Subcutaneous abdominal adipose tissue (tissue), 5 donors: ENCODE data around the gene POU2F2.

Source experiments
- H3K27ac ChIP-seq: one replicate; pipeline ENCODE4 v1.7.0; 2013; ENCODE audit warnings: low read depth, mild to moderate bottlenecking, inconsistent platforms, low read length, moderate library complexity
- H3K27me3 ChIP-seq, 5 donors: one replicate each; pipeline ENCODE4 v1.7.0; 2013; ENCODE audit warnings: low read length in 5 of 5, inconsistent platforms in 1 of 5; ENCODE audit not compliant: control insufficient read depth in 5 of 5, insufficient read depth in 4 of 5
- H3K36me3 ChIP-seq, 5 donors: one replicate each; pipeline ENCODE4 v1.7.0; 2013; ENCODE audit warnings: low read length in 5 of 5; ENCODE audit not compliant: control insufficient read depth in 5 of 5, insufficient read depth in 5 of 5
- H3K4me1 ChIP-seq, 5 donors: one replicate each; pipeline ENCODE4 v1.7.0; 2013; ENCODE audit warnings: low read length in 5 of 5, mild to moderate bottlenecking in 3 of 5, moderate library complexity in 1 of 5; ENCODE audit not compliant: control insufficient read depth in 5 of 5, insufficient read depth in 5 of 5
- H3K4me3 ChIP-seq, 5 donors: one replicate each; pipeline ENCODE4 v1.7.0; 2013; ENCODE audit warnings: low read length in 5 of 5, low read depth in 1 of 5
- H3K9ac ChIP-seq, 5 donors: one replicate each; pipeline ENCODE4 v1.7.0; 2013; ENCODE audit warnings: low read length in 5 of 5, mild to moderate bottlenecking in 4 of 5, moderate library complexity in 3 of 5
- H3K9me3 ChIP-seq, 5 donors: one replicate each; pipeline ENCODE4 v1.7.0; 2013; ENCODE audit warnings: low read length in 5 of 5; ENCODE audit not compliant: control insufficient read depth in 5 of 5
- donor health status: healthy.
- donor health status: healthy.
- donor health status: healthy.
- donor health status: healthy.
- donor health status: healthy.

POU2F2 gene

DNA sequence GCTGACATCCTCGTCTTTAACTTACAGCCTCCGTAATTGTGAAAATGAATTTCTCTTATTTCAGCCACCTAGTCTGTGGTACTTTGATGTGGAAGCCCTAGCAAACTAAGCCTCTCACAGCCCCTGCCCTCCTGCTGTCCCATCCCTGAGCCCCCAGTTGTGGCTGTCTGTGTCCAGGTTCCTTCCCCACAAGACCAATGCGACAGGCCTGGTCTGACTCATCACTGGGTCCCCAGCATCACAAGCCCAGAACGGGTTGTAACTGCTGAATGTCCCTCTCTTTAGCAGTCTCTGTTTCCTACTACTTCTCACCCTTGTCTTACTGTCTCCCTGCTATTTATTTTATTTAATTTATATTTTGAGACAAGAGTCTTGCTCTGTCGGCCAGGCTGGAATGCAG is 5.7 kb downstream of the POU2F2 start:
- Histone ChIP-seq H3K9me3 (no peaks in the 10 kb centered on the region), H3K27me3 (peaks cover 0 to 21% (median 12%) of the 10 kb centered on the region in 5 donors), H3K9ac (no peak overlapping the region), H3K4me3 (no peak overlapping the region), H3K36me3 (no peaks in the 10 kb centered on the region), H3K27ac (no peak overlapping the region), H3K4me1 (peaks cover 0 to 53% (median 24%) of the 10 kb centered on the region in 5 donors)

DNA sequence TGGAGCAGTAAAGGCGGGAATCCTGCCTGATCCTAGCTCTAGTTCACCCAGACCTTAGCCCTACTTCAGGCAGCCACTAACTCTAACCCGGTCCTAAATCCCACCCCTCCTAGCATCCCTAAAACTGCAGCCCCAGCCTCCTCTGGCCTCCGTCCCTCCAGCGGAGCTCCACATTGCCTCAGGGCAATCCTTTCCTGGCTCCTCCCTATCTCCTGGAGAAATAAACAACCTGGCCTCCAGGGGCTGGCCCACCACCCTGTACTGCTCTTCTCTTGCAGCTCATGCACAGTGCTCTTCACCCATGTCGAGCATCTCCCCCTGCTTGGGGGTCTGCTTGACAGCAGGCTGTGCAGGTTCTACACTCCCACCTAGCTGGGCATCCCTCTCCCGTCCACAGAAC is 6.7 kb downstream of the POU2F2 start:
- Histone ChIP-seq H3K9ac (no peak overlapping the region), H3K4me1 (peaks cover 2 to 56% (median 20%) of the 10 kb centered on the region in 5 donors), H3K9me3 (no peaks in the 10 kb centered on the region), H3K27ac (no peak overlapping the region), H3K4me3 (no peak overlapping the region), H3K27me3 (peaks cover 0 to 17% (median 7%) of the 10 kb centered on the region in 5 donors), H3K36me3 (no peaks in the 10 kb centered on the region)

DNA sequence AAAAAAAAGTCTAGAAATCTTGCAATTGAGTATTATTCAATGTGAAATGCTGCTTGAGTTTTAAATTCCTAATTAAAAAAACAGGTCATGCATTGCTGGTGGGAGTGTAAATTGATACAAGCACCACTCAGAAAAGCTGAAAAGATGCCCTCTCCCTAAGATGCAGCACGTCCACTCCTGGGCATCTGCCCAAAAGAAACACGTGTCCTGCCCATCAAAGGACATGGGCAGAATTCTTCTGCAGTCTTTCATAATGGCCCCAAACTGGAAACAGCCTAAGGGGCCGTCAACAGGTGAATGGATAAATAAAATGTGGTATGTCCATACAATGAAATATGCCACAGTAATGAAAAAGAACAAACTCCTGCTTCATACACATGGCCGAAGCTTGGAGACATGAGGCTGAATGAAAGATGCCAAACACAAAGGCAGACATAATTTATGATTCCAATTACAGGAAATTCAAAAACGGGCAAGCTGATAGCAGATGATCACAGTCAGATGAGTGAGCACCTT is 7.8 kb downstream of the POU2F2 start:
- Histone ChIP-seq H3K9ac (no peak overlapping the region), H3K27me3 (peaks cover 0 to 9% (median 2%) of the 10 kb centered on the region in 5 donors), H3K4me3 (no peak overlapping the region), H3K36me3 (no peaks in the 10 kb centered on the region), H3K4me1 (peaks cover 0 to 47% (median 10%) of the 10 kb centered on the region in 5 donors), H3K9me3 (no peaks in the 10 kb centered on the region), H3K27ac (no peak overlapping the region)

DNA sequence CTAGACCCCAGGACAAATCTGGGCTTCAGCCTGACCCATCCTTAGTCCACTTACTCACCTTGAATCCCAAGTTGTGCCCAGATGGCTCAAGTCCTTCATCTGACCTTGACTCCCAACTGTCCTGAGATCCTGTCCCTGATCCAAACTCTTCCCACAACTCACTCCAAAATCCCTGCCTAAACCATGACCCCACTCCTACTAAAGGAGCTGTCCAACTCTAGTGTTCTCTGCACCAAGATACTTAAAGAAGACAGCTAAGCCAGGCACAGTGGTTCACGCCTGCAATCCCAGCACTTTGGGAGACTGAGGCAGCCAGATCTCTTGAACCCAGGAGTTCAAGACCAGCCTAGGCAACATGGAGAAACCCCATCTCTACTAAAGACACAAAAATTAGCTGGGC is 8.5 kb downstream of the POU2F2 start:
- no peak overlapping the region for H3K9ac ChIP-seq
- H3K27ac ChIP-seq = no peak overlapping the region
- H3K4me3 ChIP-seq = no peak overlapping the region
- H3K36me3 ChIP-seq = no peaks in the 10 kb centered on the region
- H3K4me1 ChIP-seq = peaks cover 0 to 42% (median 6%) of the 10 kb centered on the region in 5 donors
- H3K9me3 ChIP-seq = no peaks in the 10 kb centered on the region
- H3K27me3 ChIP-seq = peaks cover 0 to 6% (median 2%) of the 10 kb centered on the region in 5 donors

DNA sequence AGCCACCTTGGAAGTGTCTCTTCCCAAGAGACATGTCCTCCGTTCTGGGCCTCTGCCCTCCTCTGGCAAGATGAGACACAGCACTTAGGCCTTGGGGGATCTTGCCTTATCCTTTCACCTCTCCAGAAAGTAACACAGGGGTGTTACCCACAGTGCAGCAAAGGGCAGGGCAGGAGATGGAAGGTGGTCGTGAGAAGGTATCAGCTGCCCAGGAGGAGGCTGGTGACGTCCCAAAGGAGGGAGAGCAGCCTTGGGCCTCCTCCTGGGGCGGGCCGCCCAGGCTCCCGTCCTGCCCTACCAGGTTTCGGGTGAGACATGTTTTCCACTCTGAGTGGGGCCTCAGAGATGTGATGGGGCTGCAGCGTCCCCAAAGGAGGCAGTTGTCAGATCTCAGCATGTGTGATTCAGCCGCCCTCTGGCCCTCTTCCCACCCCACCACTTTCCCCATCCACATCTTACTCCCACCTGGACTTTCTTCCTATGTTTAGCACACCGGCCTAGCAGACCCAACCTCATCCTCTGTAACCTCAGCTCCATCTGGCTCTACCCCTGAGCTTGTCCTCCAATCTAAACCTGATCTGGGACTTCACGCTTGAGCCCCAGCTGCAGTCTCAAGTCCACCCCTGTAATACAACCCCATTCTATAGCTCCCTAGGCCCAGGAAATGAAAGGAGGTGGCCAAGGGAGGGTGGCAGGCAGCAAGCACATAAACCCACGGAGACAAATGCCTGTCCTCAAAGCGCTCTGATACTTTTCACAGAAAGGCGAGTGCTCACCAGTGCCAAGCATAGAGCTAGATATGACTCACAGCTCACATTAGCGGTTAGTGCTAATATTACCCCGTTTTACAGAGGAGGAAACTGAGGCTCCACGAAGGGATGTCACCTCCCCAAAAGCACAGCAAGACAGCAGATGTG is 9.3 kb downstream of the POU2F2 start:
- Histone ChIP-seq H3K27me3 (peaks cover 0 to 6% (median 2%) of the 10 kb centered on the region in 5 donors), H3K27ac (no peak overlapping the region), H3K9ac (no peak overlapping the region)

DNA sequence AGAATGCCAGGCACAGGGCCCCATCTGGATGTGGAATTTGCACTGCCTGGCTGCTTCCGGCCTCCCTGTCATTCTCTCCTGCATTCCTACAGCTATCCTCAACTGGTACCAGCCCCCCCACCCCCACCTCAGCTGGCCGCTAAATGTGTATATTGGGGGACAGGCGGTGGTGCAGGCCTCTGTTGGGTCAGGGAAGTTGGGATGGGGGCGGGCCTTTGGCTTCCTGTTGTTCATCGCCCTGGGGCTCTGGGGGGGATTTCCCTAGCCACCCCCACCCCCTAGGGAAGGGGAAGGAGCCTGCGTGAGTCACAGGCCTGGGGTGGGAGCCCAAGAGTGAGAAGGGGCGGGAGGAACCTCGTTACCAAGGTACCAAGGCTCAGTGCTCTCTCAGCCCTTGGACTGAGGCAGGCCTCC is 10.6 kb downstream of the POU2F2 start:
- Histone ChIP-seq H3K27ac (no peak overlapping the region), H3K9me3 (no peaks in the 10 kb centered on the region), H3K4me1 (peaks cover 0 to 35% (median 6%) of the 10 kb centered on the region in 5 donors), H3K36me3 (peaks cover 0 to under 1% (median 0%) of the 10 kb centered on the region in 5 donors), H3K9ac (no peak overlapping the region), H3K4me3 (no peak overlapping the region), H3K27me3 (peaks cover 0 to 6% (median 2%) of the 10 kb centered on the region in 5 donors)

More for the DNA sequence above, 9.3 kb downstream of the POU2F2 start:
- Histone ChIP-seq H3K9me3 (no peaks in the 10 kb centered on the region), H3K36me3 (no peaks in the 10 kb centered on the region), H3K4me1 (peaks cover 0 to 39% (median 6%) of the 10 kb centered on the region in 5 donors), H3K4me3 (no peak overlapping the region)

DNA sequence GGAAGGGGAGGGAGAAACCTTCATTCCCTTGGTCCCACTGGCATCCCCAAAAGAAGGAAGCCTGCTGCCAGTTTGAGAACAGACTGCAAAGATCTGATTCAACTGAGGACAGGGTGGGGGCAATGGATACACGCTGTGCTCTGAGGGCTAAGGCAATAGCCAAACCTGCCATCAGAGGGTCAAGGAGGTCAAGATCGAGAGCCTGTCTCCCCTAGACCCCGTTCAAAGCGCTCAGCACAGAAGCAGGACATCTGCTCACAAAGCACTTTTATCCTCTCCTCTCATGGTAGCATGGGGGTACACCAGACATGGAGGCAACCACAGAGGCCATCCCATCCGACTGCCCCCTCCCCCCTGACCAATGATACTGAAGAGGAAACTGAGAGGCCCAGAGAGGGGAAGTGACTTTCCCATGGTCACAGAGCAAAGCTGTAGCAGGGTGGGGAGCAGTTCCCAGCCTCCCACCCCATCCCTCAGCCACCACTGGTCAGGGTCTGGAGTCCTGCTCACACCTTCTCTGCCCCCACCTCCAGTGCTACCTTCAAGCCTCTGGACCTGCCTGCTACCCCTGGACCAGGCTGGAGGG is 11.1 kb downstream of the POU2F2 start:
- Histone ChIP-seq H3K4me3 (no peak overlapping the region), H3K4me1 (peaks cover 0 to 35% (median 6%) of the 10 kb centered on the region in 5 donors), H3K27ac (no peak overlapping the region), H3K27me3 (peaks cover 0 to 6% (median 5%) of the 10 kb centered on the region in 5 donors), H3K9ac (no peak overlapping the region), H3K36me3 (peaks cover 0 to 5% (median 0%) of the 10 kb centered on the region in 5 donors), H3K9me3 (no peaks in the 10 kb centered on the region)

DNA sequence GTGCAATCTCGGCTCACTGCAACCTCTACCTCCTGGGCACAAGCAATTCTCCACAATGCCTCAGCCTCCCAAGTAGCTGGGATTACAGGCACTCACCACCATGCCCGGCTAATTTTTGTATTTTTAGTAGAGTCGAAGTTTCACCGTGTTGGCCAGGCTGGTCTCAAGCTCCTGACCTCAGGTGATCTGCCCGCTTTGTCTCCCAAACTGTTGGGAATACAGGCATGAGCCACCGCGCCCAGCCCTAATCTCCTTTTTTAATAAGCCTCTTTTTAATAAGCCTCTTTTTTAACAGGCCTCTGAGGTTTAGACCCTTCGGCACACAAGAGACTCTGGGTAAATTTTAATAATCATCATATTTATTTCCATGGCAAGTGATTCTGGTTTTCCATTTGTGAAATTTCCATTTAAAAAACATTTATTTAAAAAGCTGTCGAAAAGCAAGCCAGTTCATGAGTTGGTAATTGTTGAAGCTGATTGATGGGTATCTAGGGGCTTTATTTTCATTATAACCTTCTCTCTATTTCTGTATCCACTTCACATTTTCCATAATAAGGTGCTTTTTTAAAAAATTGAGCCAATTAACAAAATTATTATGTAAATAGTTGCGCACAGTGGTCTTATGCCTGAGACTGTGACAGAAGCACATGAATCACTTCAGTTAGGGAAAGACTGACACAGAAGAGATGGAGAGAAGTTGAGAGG is 11.8 kb downstream of the POU2F2 start:
- Histone ChIP-seq H3K4me3 (no peak overlapping the region), H3K36me3 (peaks cover 0 to 6% (median 0%) of the 10 kb centered on the region in 5 donors), H3K27me3 (peaks cover 0 to 6% (median 4%) of the 10 kb centered on the region in 5 donors), H3K4me1 (peaks cover 0 to 35% (median 6%) of the 10 kb centered on the region in 5 donors), H3K9ac (no peak overlapping the region), H3K9me3 (no peaks in the 10 kb centered on the region), H3K27ac (no peak overlapping the region)

DNA sequence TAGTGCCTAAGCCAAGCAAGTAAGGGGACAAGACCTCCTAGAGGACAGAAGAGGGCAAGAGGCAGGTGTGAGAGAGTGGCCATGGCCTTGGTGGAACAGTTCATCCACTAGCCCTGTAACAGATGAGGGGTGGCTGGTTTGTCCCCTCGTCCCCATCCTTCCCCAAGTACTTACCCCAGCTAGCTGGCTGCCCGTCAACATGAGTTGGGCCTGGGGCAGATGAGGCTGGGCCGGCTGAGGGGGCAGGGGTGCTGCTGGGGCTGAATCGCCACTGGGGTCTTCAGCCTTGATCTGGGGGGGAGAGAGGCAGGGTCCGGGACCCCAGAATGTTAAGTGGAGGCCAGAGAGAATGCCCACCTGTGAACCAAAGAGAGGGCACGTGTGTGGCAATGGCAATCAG is 15.2 kb downstream of the POU2F2 start:
- H3K4me3 ChIP-seq = no peak overlapping the region
- H3K36me3 ChIP-seq = peaks cover 0 to 9% (median 0%) of the 10 kb centered on the region in 5 donors
- peaks cover 3 to 23% (median 11%) of the 10 kb centered on the region in 5 donors for H3K4me1 ChIP-seq
- no peak overlapping the region for H3K27ac ChIP-seq
- H3K9me3 ChIP-seq = no peaks in the 10 kb centered on the region
- H3K9ac ChIP-seq = no peak overlapping the region
- H3K27me3 ChIP-seq = peaks cover 0 to 4% (median 3%) of the 10 kb centered on the region in 5 donors
